Frontal cortex (tissue), 4 donors: ENCODE results near the gene DCHS1. TPM values are rescaled to one million over a fixed set of nuclear protein-coding genes. Genes with fewer than 3 reads are reported as not detected.
A peak's percentile ranks its signal among the peaks of the same experiment; 100 is the strongest.

ENCODE experiments used
- DNase-seq, 2 donors: peaks; one replicate each; pipeline ENCODE4 v3.0.0; 2012; ENCODE audit warnings: low spot score in 2 of 2
- FAIRE-seq: peaks from 2 replicates; lab custom pipeline; 2012; peaks lifted over from hg19 to GRCh38; lab: Jason Lieb, UNC
- total RNA-seq: library from RNA; depleted of rRNA; stranded (reverse); fragments of >200 nt; gene quantifications from one replicate; pipeline ENCODE4 v1.2.3, GENCODE V29; 2014
- donor health status: control.
- donor health status: control.
- donor health status: control.

The DCHS1 gene
- total RNA-seq, 1 donor from 2014 or later = 38.3 TPM

- DNase-seq (no peak), FAIRE-seq (no peak)
Measured at GRCh38 chr11:6650980-6651379, 4.6 kb downstream of the DCHS1 start.

DNA sequence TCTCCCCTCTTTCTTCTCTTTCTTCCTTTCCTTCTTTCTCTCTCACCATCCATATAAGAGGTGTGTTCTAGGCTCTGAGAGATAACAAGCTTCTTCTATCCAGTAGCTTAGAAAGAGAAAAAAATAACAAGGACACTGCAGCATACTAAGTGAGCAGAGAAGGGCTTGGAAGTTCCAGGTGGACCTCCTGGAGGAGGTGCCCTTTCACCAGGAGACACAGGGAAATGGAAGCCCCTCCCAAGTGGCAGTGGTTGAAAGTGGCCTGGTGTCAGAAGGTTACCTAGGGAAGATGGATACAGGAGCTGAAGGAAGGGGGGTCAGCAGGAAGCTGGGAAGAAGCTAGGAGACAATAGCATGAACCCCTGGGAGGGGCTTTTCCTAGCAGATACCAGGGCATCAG lies 5.5 kb downstream of the DCHS1 start:
- no peak for FAIRE-seq

DNA sequence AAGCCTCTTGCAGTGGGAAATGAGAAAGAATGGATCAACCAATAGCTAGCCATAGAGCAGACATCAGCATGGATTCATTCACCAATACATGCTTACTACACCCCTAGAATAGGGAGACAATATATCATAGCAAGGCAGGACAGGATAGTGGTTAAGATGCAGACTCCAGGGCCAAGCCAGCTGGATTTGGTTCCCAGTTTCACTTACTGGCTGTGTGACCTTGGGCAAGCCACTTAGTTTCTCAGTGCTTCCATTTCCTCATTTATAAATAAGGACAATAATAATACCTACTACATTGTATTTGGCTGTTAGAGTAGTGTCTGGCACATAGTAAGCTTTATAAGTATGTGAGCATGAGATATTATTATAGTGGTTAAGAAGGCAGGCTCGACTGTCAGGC lies 7.1 kb downstream of the DCHS1 start:
- DNase-seq (no peak), FAIRE-seq (no peak)

More for the DNA sequence above, 5.5 kb downstream of the DCHS1 start:
- no peak for DNase-seq

DNA sequence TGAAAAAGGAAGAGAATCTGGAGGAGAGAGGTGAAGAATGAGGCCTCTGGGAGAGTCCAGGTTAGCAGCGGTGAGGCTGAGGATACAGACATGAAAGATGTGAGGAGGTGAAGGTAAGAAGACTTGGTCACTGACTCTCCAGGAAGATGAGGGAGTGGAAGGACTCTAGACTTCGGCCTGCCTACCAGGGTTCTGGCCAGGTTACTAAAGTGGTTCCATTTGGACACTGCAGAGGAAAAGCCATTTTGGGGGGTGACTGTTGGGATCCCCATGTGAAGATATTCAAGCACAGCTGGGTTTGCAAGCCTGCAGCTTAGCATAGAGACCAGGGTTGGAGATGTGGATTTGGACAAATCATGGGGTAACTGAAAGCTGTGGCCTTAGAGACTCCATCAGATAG lies 7.8 kb downstream of the DCHS1 start:
- no peak for FAIRE-seq
- no peak for DNase-seq

GRCh38 chr11:6646918-6647679 lies 8.5 kb downstream of the DCHS1 start:
- no peak for FAIRE-seq
- DNase-seq = no peak

GRCh38 chr11:6646576-6646917 lies 9.1 kb downstream of the DCHS1 start:
- FAIRE-seq = no peak

GRCh38 chr11:6646071-6646470 lies 9.5 kb downstream of the DCHS1 start:
- no peak for FAIRE-seq
- no peak for DNase-seq

More at GRCh38 chr11:6646576-6646917, 9.1 kb downstream of the DCHS1 start:
- DNase-seq = no peak

GRCh38 chr11:6642957-6643356 lies 12.7 kb downstream of the DCHS1 start:
- DNase-seq (no peak), FAIRE-seq (no peak)

DNA sequence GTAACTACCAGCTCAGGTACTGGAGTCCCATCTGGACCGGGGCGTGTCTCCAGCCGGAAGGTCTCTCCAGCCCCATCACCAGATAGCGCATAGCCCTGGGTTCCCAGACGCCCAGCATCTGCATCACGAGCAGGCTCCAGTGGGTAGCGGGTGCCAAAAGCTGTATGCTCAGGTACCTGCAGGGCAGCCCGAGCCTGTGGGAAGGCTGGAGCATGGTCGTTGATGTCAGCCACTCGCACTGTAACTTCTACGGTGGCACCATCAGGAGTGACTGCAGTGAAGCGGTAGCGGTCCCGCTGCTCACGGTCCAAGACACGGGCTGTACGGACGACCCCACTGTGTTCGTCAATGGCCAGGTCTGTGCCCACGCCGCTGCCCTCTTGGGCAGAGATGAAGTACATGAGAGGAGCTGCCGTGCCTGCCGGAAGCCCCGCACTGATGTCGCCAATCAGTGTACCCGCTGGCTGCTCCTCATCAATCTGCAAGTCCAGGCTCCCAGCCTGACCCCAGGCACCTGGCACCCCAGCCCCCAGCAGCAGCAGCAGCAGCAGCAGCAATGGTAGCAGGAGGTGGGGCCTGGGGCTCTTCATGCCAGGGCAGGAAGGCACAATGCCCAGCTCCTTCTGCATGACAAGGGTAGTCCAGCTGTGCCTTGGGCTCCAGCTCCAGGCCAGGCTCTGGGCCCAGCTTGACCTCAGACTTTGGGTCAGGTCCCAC lies 14.5 kb downstream of the DCHS1 start:
- DNase-seq = no peak
- no peak for FAIRE-seq

- FAIRE-seq = no peak
Measured at GRCh38 chr11:6640036-6640984, 15.3 kb downstream of the DCHS1 start.

GRCh38 chr11:6638429-6638828 lies 17.2 kb downstream of the DCHS1 start:
- FAIRE-seq (no peak), DNase-seq (no peak)

More at GRCh38 chr11:6640036-6640984, 15.3 kb downstream of the DCHS1 start:
- DNase-seq = no peak

DNA sequence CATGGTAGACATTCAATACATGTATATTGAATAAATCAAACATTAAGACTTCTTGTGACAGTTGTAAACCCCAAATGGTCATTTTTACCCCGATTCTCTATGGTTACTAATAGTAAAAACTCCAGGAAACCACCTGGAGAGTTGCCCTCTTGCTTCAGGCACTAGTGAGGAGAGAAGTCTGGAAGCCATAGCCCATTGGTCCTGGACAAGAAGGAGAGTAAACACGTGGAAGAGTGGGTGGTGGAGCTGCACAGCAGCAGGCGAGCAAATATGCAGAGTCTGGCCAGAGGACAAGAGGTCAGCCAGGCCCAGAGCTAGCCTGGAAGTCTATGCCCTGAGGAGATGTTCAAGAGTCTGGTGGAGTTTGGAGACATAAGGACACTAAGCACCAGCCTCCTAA lies 17.7 kb downstream of the DCHS1 start:
- no peak for DNase-seq
- no peak for FAIRE-seq

- FAIRE-seq (no peak), DNase-seq (no peak)
Measured at GRCh38 chr11:6636480-6636879, 19.1 kb downstream of the DCHS1 start.

DNA sequence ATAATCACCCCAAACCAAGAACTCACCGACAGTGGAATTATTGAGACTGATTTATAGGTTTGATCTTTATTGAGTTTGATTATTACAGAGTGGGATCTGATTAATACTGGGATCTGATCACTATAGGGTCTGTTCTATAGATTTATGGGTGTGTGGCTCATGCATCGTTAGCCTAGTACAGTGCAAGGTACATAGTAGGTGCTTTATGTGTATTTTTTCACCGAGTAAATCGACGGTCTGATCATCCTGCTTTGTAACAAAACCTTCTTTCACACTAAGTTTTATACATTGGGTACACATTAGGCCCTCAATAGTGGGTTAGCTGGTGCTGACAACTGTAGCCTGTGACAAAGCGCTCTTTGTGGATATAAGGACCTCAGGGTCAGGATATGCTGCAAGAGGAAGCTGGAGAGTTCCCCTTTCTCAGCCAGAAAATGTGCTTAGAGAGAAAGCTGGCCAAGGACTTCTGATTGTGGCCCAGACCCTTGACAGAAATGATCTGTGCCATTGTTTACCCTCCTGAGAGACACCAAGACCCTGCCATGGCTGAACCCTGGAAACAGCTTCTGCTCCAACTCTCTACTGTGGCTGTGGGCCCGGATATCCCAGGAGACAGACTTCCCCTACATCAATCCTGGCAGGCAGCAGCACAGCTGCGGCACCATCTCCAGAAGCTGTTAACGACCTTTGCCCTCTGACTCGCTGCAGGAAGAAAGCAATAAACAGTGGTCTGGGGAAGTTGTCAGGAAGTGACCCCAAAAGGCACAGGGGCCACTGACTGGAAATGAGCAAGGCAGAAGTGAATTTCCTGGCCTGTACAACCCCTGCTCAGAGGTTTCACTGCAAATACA lies 20.3 kb downstream of the DCHS1 start:
- FAIRE-seq = no peak
- peak; percentile 62 for DNase-seq

- FAIRE-seq = no peak
- DNase-seq = no peak
Measured at GRCh38 chr11:6634534-6634933, 21.1 kb downstream of the DCHS1 start.

- no peak for FAIRE-seq
- no peak for DNase-seq
Measured at GRCh38 chr11:6633422-6634408, 21.9 kb downstream of the DCHS1 start.

DNA sequence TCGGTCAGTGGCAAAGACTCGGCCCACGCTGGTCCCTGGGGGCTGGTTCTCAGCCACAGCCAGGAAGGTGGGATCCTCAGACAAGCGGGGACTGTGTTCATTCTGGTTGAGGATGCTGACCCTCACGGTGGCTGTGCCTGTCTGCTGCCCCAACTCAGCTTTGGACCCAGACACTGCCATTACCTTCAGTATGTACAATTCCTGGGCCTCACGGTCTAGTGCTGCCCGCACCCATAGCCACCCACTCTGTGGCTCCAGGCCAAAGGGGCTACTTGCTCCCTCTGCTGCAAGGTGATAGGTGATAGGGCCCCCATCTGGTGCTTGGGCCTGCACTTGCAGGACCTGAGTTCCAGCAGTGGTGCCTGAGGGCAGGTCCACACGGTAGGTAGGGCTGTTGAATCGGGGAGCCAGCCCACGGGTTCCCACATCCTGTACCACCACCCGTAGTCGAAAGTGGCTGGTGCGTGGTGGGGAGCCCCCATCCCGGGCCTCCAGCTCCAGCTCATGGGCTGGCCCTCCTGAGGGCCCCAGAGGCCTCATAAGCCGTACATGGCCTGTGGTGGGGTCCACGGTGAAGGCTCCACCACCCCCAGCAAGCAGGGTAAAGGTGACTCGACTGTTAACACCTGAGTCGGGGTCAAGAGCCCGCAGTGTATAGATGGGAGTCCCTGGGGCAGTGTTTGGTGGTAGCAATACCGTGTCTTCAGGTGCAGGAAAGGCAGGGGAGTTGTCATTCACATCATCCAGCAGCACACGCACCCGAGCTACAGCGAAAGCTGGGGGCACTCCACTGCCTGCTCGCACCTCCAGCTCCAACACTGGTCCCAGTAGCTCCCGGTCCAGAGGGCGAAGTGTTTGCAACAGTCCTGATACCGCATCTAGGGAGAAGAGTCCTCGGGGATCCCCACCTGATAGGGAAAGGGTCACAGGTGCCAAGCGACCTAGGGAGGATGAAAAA lies 23.2 kb downstream of the DCHS1 start:
- no peak for DNase-seq
- no peak for FAIRE-seq
